Liver (tissue), 9 donors: ENCODE results near the gene RABGGTA. TPM values are rescaled to one million over a fixed set of nuclear protein-coding genes. Genes with fewer than 3 reads are reported as not detected.
A peak's percentile ranks its signal among the peaks of the same experiment; 100 is the strongest.

Source experiments
- DNase-seq: peaks from one replicate; pipeline ENCODE4 v3.0.0-alpha.2; 2017; ENCODE audit warnings: low spot score
- H3K27ac ChIP-seq, 2 donors: one replicate each; pipeline ENCODE4 v1.7.0; 2013; ENCODE audit warnings: inconsistent platforms in 2 of 2, low read length in 2 of 2, control low read depth in 1 of 2, low read depth in 1 of 2, mild to moderate bottlenecking in 1 of 2
- H3K27me3 ChIP-seq, 4 donors: one replicate each; pipeline versions ENCODE4 v1.6.1 to v1.7.0; 2013; ENCODE audit warnings: low read length in 3 of 4, inconsistent platforms in 1 of 4, mild to moderate bottlenecking in 1 of 4, moderate library complexity in 1 of 4; ENCODE audit not compliant: control insufficient read depth in 4 of 4, insufficient read depth in 4 of 4
- H3K36me3 ChIP-seq, 4 donors: one replicate each; pipeline versions ENCODE4 v1.6.1 to v1.7.0; 2013; ENCODE audit warnings: low read length in 3 of 4, mild to moderate bottlenecking in 3 of 4, low read depth in 1 of 4, moderate library complexity in 1 of 4; ENCODE audit not compliant: control insufficient read depth in 4 of 4, insufficient read depth in 3 of 4
- H3K4me1 ChIP-seq, 4 donors: one replicate each; pipeline versions ENCODE4 v1.6.1 to v1.7.0; 2013; ENCODE audit warnings: low read length in 3 of 4, mild to moderate bottlenecking in 3 of 4, moderate library complexity in 1 of 4; ENCODE audit not compliant: control insufficient read depth in 4 of 4, insufficient read depth in 4 of 4
- H3K4me3 ChIP-seq, 3 donors: one replicate each; pipeline versions ENCODE4 v1.6.1 to v1.7.0; 2013; ENCODE audit warnings: low read length in 3 of 3, control low read depth in 1 of 3, low read depth in 1 of 3, mild to moderate bottlenecking in 1 of 3
- H3K9ac ChIP-seq, 2 donors: one replicate each; pipeline ENCODE4 v1.7.0; 2013; ENCODE audit warnings: low read length in 2 of 2, mild to moderate bottlenecking in 2 of 2, moderate library complexity in 2 of 2, control low read depth in 1 of 2, low read depth in 1 of 2
- H3K9me3 ChIP-seq, 4 donors: one replicate each; pipeline versions ENCODE4 v1.6.1 to v1.7.0; 2013; ENCODE audit warnings: low read length in 3 of 4; ENCODE audit not compliant: control insufficient read depth in 4 of 4
- ATF3 ChIP-seq: IDR thresholded peaks from 2 replicates; pipeline ENCODE4 v1.6.1; 2016; ENCODE audit warnings: antibody characterized with exemption
- CTCF ChIP-seq: fragments of 150-350 bp; IDR thresholded peaks from 2 replicates; pipeline ENCODE4 v1.5.1; 2017; ENCODE audit warnings: improper control_type of control experiment, low read depth, low read length; ENCODE audit not compliant: missing input control
- EGR1 ChIP-seq, 2 donors: IDR thresholded peaks; 2 replicates each; pipeline ENCODE4 v1.6.1; 2016 to 2018; ENCODE audit warnings: antibody characterized with exemption in 2 of 2, low read depth in 2 of 2
- GABPA ChIP-seq, 2 donors: IDR thresholded peaks in 1 of 2; conservative IDR thresholded peaks in 1 of 2; 2 replicates each; pipeline ENCODE4 v1.6.1; 2016; ENCODE audit warnings: antibody characterized with exemption in 2 of 2, mild to moderate bottlenecking in 1 of 2, moderate library complexity in 1 of 2
- HNF4A ChIP-seq, 2 donors: conservative IDR thresholded peaks; 2 replicates each; pipeline ENCODE4 v1.6.1; 2016; ENCODE audit warnings: antibody characterized with exemption in 2 of 2, mild to moderate bottlenecking in 2 of 2
- HNF4G ChIP-seq: IDR thresholded peaks from 2 replicates; pipeline ENCODE4 v1.6.1; 2016; ENCODE audit warnings: antibody characterized with exemption
- JUND ChIP-seq, 2 donors: IDR thresholded peaks; 2 replicates each; pipeline ENCODE4 v1.6.1; 2016; ENCODE audit warnings: antibody characterized with exemption in 2 of 2
- MAX ChIP-seq: IDR thresholded peaks from 2 replicates; pipeline ENCODE4 v1.6.1; 2016; ENCODE audit warnings: antibody characterized with exemption
- NR2F2 ChIP-seq: IDR thresholded peaks from 2 replicates; pipeline ENCODE4 v1.6.1; 2016; ENCODE audit warnings: antibody characterized with exemption
- RAD21 ChIP-seq, 2 donors: IDR thresholded peaks; 2 replicates each; pipeline ENCODE4 v1.6.1; 2016; ENCODE audit warnings: antibody characterized with exemption in 2 of 2, mild to moderate bottlenecking in 2 of 2
- REST ChIP-seq: IDR thresholded peaks from 2 replicates; pipeline ENCODE4 v1.6.1; 2016; ENCODE audit warnings: antibody characterized with exemption, mild to moderate bottlenecking
- RXRA ChIP-seq, 2 donors: IDR thresholded peaks; 2 replicates each; pipeline ENCODE4 v1.6.1; 2017 to 2018; ENCODE audit warnings: antibody characterized with exemption in 2 of 2, mild to moderate bottlenecking in 1 of 2
- SP1 ChIP-seq: IDR thresholded peaks from 2 replicates; pipeline ENCODE4 v1.6.1; 2018; ENCODE audit warnings: antibody characterized with exemption, mild to moderate bottlenecking
- YY1 ChIP-seq: IDR thresholded peaks from 2 replicates; pipeline ENCODE4 v1.6.1; 2016; ENCODE audit warnings: antibody characterized with exemption, mild to moderate bottlenecking
- ZBTB33 ChIP-seq: IDR thresholded peaks from 2 replicates; pipeline ENCODE4 v1.6.1; 2016; ENCODE audit warnings: antibody characterized with exemption
- WGBS: extraction: QIAGEN DNeasy Blood & Tissue Kit; methylation state at CpG from one replicate; pipeline ENCODE4 v1.1.7; 2013; 5-methylcytosine and 5-hydroxymethylcytosine counted together
- polyA plus RNA-seq, 2 donors: library from polyadenylated mRNA; stranded (reverse) in 1 of 2; unstranded in 1 of 2; fragments of 200-250 nt in 1 of 2; fragments of >200 nt in 1 of 2; fragmentation: Nextera tagmentation in 1 of 2; extraction: Ambion mirVana in 1 of 2; gene quantifications; one replicate each; pipeline versions ENCODE4 v1.2.1 to v1.2.3, GENCODE V29; 2013 to 2015
- total RNA-seq, 2 donors: library from RNA; depleted of rRNA; stranded (reverse); fragments of >200 nt; gene quantifications; one replicate each; pipeline ENCODE4 v1.2.3, GENCODE V29; 2014
- donor health status: healthy.
- donor health status: healthy.
- donor health status: healthy.
- donor health status: healthy.
- donor health status: healthy.

The RABGGTA gene
- total and polyA plus RNA-seq, 4 donors: 7.5 to 19.7 (median 13.2) TPM

- Histone ChIP-seq H3K27me3 (no peaks in the 10 kb centered on the region), H3K9me3 (no peaks in the 10 kb centered on the region), H3K27ac (peak overlapping the region in 1 of 2 donors; percentile 96), H3K9ac (no peak overlapping the region), H3K4me1 (peaks cover 1 to 19% (median 5%) of the 10 kb centered on the region in 4 donors), H3K36me3 (peaks cover 0 to 16% (median 5%) of the 10 kb centered on the region in 4 donors), H3K4me3 (no peak overlapping the region)
- TF ChIP-seq SP1: no peak
- no peak for TF ChIP-seq RAD21 (IDR thresholded peaks at IDR 0.05)
- no peak for TF ChIP-seq HNF4A (conservative IDR thresholded peaks at IDR 0.05)
- no peak for TF ChIP-seq ZBTB33
- no peak for TF ChIP-seq REST
- no peak for TF ChIP-seq EGR1 (IDR thresholded peaks at IDR 0.05; ENCODE audit: low read depth in 2 of 2)
- TF ChIP-seq GABPA (IDR thresholded peaks at IDR 0.05 in 1 of 2, conservative IDR thresholded peaks at IDR 0.05 in 1 of 2): no peak
- no peak for TF ChIP-seq MAX
- TF ChIP-seq RXRA (IDR thresholded peaks at IDR 0.05): no peak
- no peak for TF ChIP-seq HNF4G
- TF ChIP-seq NR2F2: no peak
- DNase-seq: no peak
- WGBS: 91% methylated on average over 2 of the region's 2 CpGs
Measured at GRCh38 chr14:24272467-24272866, 1.1 kb upstream of the RABGGTA start.

GRCh38 chr14:24271834-24272263, 452 bp upstream of the RABGGTA start:
- H3K4me1 ChIP-seq: peaks cover 1 to 19% (median 5%) of the 10 kb centered on the region in 4 donors
- TF ChIP-seq MAX (no peak), HNF4A (conservative IDR thresholded peaks at IDR 0.05) (no peak), EGR1 (IDR thresholded peaks at IDR 0.05; ENCODE audit: low read depth in 2 of 2) (no peak), SP1 (no peak), RAD21 (IDR thresholded peaks at IDR 0.05) (no peak), CTCF (no peak), YY1 (no peak), ZBTB33 (no peak), REST (no peak), ATF3 (no peak), JUND (IDR thresholded peaks at IDR 0.05) (no peak), GABPA (IDR thresholded peaks at IDR 0.05 in 1 of 2, conservative IDR thresholded peaks at IDR 0.05 in 1 of 2) (no peak), HNF4G (no peak)
- H3K9me3 ChIP-seq: no peaks in the 10 kb centered on the region
- 16% methylated on average over 3 of the region's 3 CpGs for WGBS
- no peaks in the 10 kb centered on the region for H3K27me3 ChIP-seq
- DNase-seq: no peak
- H3K9ac ChIP-seq: peak overlapping the region; percentile 48 to 80
- H3K36me3 ChIP-seq: peaks cover 0 to 22% (median 7%) of the 10 kb centered on the region in 4 donors
- H3K4me3 ChIP-seq: peak overlapping the region; percentile 59 to 87 (median 70)
- H3K27ac ChIP-seq: peak overlapping the region; percentile 92 to 96
